Activated CD8-positive, alpha-beta memory T cell treated with anti-CD3 and anti-CD28 coated beads for 1 hour (primary cell): ENCODE measurements around the gene SHISA7.

Experiments
- DNase-seq, 2 donors: peaks; one replicate each; pipeline ENCODE4 v3.0.0-alpha.2; 2020; ENCODE audit warnings: low read depth in 1 of 2; ENCODE audit errors: extremely low read depth in 1 of 2

Gene SHISA7

GRCh38 chr19:55443045-55443823 lies at the start of gene SHISA7:
SHISA7 (minus strand) TSS chr19:55443300; CDS start chr19:55442863, 437 bp downstream.
- no peak for DNase-seq

DNA sequence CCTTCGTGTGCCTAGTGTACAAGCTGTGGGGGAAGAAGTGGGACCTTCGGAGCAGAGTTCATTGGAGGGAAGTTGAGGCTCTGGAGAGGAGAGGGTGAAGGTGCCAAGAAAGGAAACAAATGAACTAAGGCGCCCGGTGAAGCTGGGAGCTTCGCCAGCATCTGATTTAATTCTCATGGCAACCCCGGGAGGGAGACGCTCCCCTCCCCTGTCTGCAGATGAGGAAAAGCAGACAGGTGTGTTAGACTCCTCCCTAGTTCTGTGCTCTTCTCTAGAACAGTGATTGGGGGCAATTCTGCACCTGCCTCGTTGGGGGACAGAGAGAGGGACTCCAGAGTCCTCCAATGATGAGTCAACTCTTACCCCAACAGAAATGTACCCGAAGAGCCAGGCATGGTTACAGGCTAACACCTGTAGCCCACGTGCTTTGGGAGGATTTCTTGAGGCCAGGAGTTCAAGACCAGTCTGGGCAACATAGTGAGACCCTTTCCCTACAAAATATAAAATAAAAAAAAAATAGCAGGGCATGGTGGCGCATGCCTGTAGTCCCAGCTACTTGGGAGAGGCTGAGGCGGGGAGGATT lies 49.4 kb upstream of the SHISA7 start:
- no peak for DNase-seq

DNA sequence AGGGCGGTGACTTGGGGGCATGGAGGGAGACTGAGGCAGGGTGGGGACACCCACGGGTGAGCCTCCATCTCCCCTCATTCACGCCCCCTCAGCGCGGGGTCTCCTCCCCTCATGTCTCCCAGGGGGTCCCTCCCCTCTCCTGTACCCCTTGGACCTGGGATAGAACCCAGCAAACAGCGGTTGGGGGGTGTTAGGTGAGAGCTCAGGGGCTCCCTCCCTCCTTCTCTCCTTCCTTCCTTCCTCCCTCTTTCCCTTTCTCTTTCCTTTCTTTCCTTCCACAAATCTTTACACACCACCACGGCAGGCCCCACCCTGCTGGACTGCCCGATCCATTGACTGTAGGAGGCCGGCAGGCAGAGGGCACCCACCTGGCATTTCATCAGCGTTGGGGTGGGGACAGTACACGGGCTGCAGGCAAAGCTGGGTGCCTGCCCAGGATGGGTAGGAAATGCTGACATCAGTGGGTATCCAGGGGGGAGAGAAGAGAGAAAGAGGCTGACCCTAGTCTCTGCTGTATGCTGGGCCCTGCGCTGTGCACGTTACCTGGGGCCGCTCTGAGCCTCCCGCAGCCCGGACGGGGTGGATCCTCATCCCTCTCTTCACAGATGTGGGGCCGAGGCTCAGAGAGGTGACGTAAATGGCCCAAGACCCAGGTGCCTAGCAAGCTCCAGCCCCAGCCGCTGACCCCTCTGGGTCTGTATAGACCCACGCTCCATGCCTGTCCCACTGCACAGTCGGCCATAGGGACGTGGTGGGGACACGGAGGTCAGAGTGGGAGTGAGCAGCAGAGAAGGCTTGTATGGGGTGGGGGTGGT lies 48.7 kb upstream of the SHISA7 start:
- DNase-seq = no peak

GRCh38 chr19:55490478-55491432 lies 47.7 kb upstream of the SHISA7 start:
- DNase-seq = no peak

GRCh38 chr19:55489711-55490477 lies 46.8 kb upstream of the SHISA7 start:
- DNase-seq = no peak

DNA sequence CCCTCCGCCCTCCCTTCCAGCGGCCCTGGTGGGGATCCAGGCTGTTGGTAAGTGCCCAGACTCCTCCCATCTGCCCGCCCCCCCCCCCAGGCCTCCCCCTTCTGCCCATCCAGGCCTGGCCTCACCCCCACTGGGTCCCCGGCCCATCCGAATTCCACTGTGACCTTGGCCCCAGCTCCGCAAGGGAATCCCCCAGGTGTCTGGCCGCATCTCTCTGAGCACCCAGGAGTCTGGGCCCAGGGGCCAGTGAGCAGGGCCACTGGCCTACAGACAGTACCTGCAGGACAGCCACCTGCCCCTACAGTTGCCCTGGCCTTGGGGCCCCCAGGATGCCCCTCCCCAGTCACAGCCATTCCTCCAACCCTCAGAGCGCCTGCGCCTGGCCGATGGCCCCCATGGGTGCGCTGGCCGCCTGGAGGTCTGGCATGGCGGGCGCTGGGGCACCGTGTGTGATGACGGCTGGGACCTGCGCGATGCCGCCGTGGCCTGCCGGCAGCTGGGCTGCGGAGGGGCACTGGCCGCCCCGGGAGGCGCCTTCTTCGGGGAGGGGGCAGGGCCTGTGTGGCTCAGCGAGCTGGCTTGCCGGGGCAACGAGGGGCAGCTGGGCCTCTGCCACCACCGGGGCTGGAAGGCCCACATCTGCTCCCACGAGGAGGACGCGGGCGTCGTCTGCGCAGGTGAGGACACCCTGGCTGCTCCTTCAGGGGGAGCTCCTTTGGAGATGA lies 46.0 kb upstream of the SHISA7 start:
- no peak for DNase-seq

- DNase-seq = no peak
These were observed 45.0 kb upstream of the SHISA7 start, which contains the start of gene SSC5D for GRCh38 chr19:55487924-55488687. SSC5D (plus strand) TSS chr19:55488436; CDS start chr19:55488590, 154 bp downstream.

DNA sequence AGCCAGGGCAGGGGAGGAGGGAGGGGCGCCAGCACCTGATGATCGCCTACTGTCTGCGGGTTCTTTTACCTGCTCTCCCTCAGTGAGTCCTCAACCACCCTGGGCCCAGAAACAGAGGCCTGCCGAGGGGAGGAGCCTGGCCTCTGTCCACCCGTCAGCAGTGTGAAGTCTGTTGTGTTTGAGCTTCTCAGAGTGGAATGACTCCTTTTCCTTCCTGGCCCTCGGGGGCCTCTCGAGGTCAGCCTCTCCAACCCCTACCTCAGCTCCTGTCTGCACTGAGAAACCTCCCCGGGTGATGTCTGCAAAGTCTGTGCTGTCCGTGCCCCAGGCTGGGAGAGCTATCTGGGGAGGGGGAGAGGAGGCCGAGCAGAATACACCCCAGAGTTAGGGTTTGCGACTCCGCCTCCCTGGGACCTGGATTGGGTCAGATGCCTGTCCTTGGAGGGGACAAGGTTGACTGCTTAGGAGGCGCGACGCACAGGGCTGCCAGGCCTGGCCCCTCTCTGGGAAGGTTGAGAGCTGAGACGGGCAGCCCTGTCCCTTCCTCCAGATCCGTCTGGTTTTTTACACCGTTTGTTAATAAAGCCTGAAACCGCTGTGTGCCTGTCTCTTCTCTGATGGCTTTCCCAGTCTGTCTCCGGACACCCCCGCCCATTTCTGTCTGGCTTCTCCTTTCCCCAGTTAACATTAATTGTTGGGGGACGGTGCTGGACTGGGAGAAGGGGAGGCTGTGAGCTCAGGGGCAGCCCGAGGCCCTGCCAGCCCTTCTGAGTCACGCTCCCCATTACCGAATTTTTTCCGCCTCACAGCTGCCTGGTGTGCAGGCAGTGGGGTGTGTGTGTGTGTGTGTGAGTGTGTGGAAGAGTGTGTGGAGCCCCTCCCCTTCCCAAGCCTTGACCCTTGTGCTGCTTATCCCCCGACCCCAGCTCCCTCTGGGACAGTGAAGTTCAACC lies 44.1 kb upstream of the SHISA7 start:
- no peak for DNase-seq

- DNase-seq = no peak
These were observed 43.2 kb upstream of the SHISA7 start for GRCh38 chr19:55486043-55486970.

GRCh38 chr19:55485439-55486011 lies 42.4 kb upstream of the SHISA7 start:
- DNase-seq = no peak

DNA sequence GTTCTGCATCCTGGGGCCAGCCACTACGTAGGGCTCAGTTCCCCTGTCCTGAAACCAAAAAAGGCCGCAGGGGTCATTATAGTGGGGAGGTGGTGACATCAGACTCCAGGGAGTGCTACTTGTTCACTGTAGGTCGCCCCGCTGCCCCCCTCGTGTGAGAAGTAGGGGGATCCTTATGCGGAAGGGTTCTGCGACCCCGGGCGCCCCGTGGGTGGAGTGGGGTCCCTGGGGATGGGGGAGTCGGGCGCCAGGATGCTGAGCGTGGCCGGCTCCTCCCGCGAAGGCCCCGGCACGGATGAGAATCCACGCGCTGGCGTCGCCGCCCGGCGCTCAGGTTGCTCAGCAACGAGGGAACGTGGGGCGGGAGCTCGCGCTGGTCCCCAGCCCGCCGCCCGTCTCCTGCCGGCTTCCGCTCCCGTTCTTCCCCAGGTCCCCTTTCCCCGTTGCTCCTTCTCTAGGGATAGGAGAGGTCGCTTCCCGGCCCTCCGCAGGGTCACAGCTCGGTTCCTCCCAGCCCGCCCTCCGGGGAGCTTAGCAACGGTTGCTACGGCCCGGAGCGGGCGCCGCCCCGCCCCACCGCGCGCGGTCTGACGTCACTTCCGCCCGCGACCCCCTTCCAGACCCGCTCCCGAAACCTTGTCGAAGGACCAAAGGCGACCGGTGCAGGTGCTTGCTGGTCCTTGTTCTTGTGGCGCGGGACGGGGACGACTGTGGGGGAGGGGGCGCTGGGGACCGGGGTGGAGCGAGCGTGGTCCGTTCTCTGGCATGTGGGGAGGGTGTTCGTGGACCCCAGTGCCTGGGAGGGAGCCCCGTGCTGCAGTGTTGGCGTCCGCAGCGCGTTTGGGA lies 41.7 kb upstream of the SHISA7 start, which contains the start of gene NAT14:
Gene NAT14 (plus strand): TSS at position 596 of the 846 bp plus-strand sequence. CDS start 521 bp downstream, outside the sequence.
- DNase-seq = peak in 1 of 2 donors; percentile 41

DNA sequence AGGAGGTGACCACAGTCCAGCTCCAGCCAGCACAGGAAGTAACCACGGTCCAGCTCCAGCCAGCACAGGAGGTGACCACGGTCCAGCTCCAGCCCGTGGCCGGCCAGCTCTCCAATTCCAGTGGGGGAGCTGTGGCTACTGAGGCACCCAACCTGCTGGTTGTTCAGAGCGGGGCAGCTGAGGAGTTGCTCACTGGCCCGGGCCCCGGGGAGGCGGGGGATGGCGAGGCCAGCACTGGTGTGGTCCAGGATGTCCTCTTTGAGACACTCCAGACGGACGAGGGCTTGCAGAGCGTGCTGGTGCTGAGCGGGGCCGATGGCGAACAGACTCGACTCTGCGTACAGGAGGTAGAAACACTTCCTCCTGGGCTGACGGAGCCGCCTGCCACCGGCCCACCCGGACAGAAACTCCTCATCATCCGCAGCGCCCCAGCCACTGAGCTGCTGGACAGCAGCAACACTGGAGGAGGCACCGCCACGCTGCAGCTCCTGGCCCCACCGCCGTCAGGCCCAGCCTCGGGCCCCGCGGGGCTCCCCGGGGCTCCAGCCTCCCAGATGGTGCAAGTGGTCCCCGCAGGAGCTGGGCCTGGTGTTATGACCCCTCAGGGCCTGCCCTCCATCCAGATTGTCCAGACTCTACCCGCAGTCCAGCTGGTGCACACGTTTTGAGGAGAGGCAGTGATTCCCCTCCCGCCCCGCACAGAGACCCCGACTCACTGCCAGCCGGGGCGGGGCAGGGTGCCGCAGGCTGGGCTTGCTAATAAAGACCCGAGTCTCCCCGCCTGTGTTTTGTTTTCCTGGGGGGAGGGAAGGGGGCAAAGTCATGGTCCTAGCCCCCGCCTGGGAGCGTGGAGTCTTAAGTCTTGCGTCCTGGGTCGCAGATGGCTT lies 40.8 kb upstream of the SHISA7 start:
- no peak for DNase-seq

- no peak for DNase-seq
These were observed 40.0 kb upstream of the SHISA7 start for GRCh38 chr19:55482967-55483705.
